Naive thymus-derived CD4-positive, alpha-beta T cell (primary cell): Measurements from ENCODE around the gene TRIM45. TPM values are rescaled to one million over a fixed set of nuclear protein-coding genes. Genes with fewer than 3 reads are reported as not detected.
A peak's percentile ranks its signal among the peaks of the same experiment; 100 is the strongest.

Experiments
- ATAC-seq: fragments of 150-1000 bp; cut with Tn5 transposase; 2 replicates; pipeline ENCODE4 v1.10.0; 2021; ENCODE audit warnings: mild to moderate bottlenecking, moderate library complexity
- CTCF ChIA-PET: fragments of 350-600 bp; sonication (Branson Sonifier 250); formaldehyde crosslinking; loops from one replicate; lab custom pipeline; 2021; ENCODE audit warnings: antibody characterized with exemption; lab: Charles Lee
- POLR2A ChIA-PET: fragments of 350-600 bp; sonication (Branson Sonifier 250); formaldehyde crosslinking; loops from one replicate; lab custom pipeline; 2021; ENCODE audit warnings: antibody characterized with exemption, inconsistent platforms; lab: Charles Lee
- DNase-seq, 9 donors: peaks; one replicate each; pipeline versions ENCODE4 v3.0.0 to v3.0.0-alpha.2; 2020 to 2022; ENCODE audit warnings: mixed read lengths in 1 of 9
- H3K27ac ChIP-seq: one replicate; pipeline ENCODE4 v1.7.0; 2013; ENCODE audit warnings: mild to moderate bottlenecking, low read depth, low read length, moderate library complexity
- H3K27me3 ChIP-seq, 2 donors: one replicate each; pipeline ENCODE4 v1.7.0; 2013; ENCODE audit warnings: low read length in 2 of 2, mild to moderate bottlenecking in 2 of 2, moderate library complexity in 2 of 2; ENCODE audit not compliant: control insufficient read depth in 2 of 2, insufficient read depth in 2 of 2
- H3K36me3 ChIP-seq, 3 experiments: 1 replicate in 2 of 3; 2 replicates in 1 of 3; pipeline ENCODE4 v1.7.0; 2013; ENCODE audit warnings: low read length in 3 of 3, mild to moderate bottlenecking in 3 of 3, moderate library complexity in 1 of 3; ENCODE audit not compliant: insufficient read depth in 3 of 3, control insufficient read depth in 2 of 3
- H3K4me1 ChIP-seq, 2 donors: one replicate each; pipeline ENCODE4 v1.7.0; 2013; ENCODE audit warnings: low read length in 2 of 2, mild to moderate bottlenecking in 2 of 2, moderate library complexity in 1 of 2; ENCODE audit not compliant: control insufficient read depth in 2 of 2, insufficient read depth in 2 of 2
- H3K4me3 ChIP-seq: 2 replicates; pipeline ENCODE4 v1.7.0; 2013; ENCODE audit warnings: mild to moderate bottlenecking, low read length
- H3K9me3 ChIP-seq, 3 experiments: 1 replicate in 2 of 3; 2 replicates in 1 of 3; pipeline ENCODE4 v1.7.0; 2013; ENCODE audit warnings: low read length in 3 of 3; ENCODE audit not compliant: control insufficient read depth in 2 of 3
- H3K27ac Mint-ChIP-seq, 9 donors: one replicate each; pipeline ENCODE4 v1.8.0; 2020 to 2022; ENCODE audit warnings: mixed read lengths in 9 of 9, mild to moderate bottlenecking in 8 of 9, moderate library complexity in 5 of 9, inconsistent platforms in 2 of 9
- H3K27me3 Mint-ChIP-seq, 5 donors: one replicate each; pipeline ENCODE4 v1.8.0; 2021 to 2022; ENCODE audit warnings: mixed read lengths in 5 of 5, mild to moderate bottlenecking in 1 of 5
- H3K36me3 Mint-ChIP-seq, 5 donors: one replicate each; pipeline ENCODE4 v1.8.0; 2020 to 2022; ENCODE audit warnings: mixed read lengths in 5 of 5, mild to moderate bottlenecking in 3 of 5, inconsistent platforms in 1 of 5
- H3K4me1 Mint-ChIP-seq, 7 donors: one replicate each; pipeline ENCODE4 v1.8.0; 2020 to 2022; ENCODE audit warnings: mixed read lengths in 7 of 7, mild to moderate bottlenecking in 3 of 7, inconsistent platforms in 1 of 7
- H3K4me3 Mint-ChIP-seq, 10 donors: one replicate each; pipeline ENCODE4 v1.8.0; 2020 to 2022; ENCODE audit warnings: mild to moderate bottlenecking in 10 of 10, mixed read lengths in 10 of 10, moderate library complexity in 6 of 10, inconsistent platforms in 2 of 10
- H3K9me3 Mint-ChIP-seq, 11 donors: one replicate each; pipeline ENCODE4 v1.8.0; 2020 to 2022; ENCODE audit warnings: mixed read lengths in 11 of 11, mild to moderate bottlenecking in 4 of 11, inconsistent platforms in 1 of 11, moderate library complexity in 1 of 11
- intact Hi-C, 2 donors: fragments of 100-400 bp; cut with micrococcal nuclease; formaldehyde crosslinking; loops; one replicate each; pipeline ENCODE4 v1.15.1; 2023
- polyA plus RNA-seq, 2 donors: library from polyadenylated mRNA; unstranded; fragments of 300-500 nt; fragmentation: Illumina TruSeq; gene quantifications; one replicate each; pipeline ENCODE4 v1.2.3, GENCODE V29; 2021
- total RNA-seq, 6 experiments: library from RNA in 5 of 6; stranded (reverse) in 5 of 6; gene quantifications; 1 replicate in 5 of 6; 2 replicates in 1 of 6; pipeline ENCODE4 v1.2.3 and lab custom pipeline; 2021 to 2026

Gene TRIM45
- total and polyA plus RNA-seq, 7 experiments from 2014 or later, result 0.24 to 0.94 (median 0.38) TPM; not detected in 3

DNA sequence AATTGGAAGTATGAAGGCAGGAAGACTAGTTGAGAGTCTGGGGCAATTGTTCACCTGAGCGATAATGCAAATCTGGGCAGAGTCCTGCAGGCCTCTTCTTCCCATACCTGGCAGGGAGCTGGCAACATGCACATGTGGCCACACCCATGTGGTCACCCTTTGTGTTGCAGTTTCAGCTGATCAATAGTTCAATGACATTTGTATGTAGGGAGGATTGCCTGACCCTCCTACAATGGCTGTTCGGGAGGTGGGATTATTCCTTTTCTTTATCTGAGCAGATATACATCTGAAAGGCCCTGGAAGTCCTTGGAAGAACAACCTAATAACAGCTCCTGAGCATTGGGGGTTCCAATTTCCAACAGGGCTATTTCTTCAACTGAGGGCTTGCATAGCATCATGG lies 15.2 kb upstream of the TRIM45 start:
- Mint-ChIP-seq H3K27me3 (peaks cover 5 to 30% (median 23%) of the 10 kb centered on the region in 5 donors), H3K9me3 (no peaks in the 10 kb centered on the region), H3K4me3 (no peak overlapping the region), H3K4me1 (peaks cover 0 to 3% (median 0%) of the 10 kb centered on the region in 7 donors), H3K27ac (no peak overlapping the region), H3K36me3 (no peaks in the 10 kb centered on the region)
- no peak overlapping the region for H3K4me3 ChIP-seq
- no peaks in the 10 kb centered on the region for H3K9me3 ChIP-seq
- H3K36me3 ChIP-seq, result no peaks in the 10 kb centered on the region
- H3K27me3 ChIP-seq, result no peaks in the 10 kb centered on the region
- ChIA-PET CTCF (no interaction called here), POLR2A (no interaction called here)
- DNase-seq, result no peak
- H3K27ac ChIP-seq, result no peak overlapping the region
- intact Hi-C loops, result loop anchor here in 1 of 2 donors (2.0 kb wide), 1 partner anchor 20 kb away; no protein-coding TSS in a partner anchor
- no peak for ATAC-seq
- H3K4me1 ChIP-seq, result no peaks in the 10 kb centered on the region

DNA sequence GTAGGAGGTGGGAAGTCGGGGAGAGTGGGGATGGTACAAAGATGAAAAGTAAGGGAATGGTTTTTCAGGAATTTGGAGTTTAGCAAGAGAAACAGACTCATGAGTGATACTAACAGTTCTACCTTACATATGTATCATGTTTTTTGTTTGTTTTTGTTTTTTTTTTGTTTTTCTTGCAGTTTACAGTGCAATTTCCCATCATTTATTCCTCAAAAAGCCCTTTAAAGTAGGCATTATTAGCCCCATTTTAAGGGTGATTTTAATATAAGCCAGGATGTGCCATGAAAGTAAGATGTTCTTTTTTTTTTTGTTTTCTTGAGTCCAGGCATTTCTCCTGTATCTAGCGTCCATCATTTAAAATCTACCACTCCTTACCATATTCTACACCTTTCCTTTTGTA lies 13.8 kb upstream of the TRIM45 start:
- Mint-ChIP-seq H3K9me3 (no peaks in the 10 kb centered on the region), H3K4me3 (no peak overlapping the region), H3K27me3 (peaks cover 5 to 28% (median 23%) of the 10 kb centered on the region in 5 donors), H3K27ac (no peak overlapping the region), H3K4me1 (peaks cover 0 to 3% (median 0%) of the 10 kb centered on the region in 7 donors), H3K36me3 (no peaks in the 10 kb centered on the region)
- ChIA-PET CTCF (no interaction called here), POLR2A (no interaction called here)
- Histone ChIP-seq H3K4me1 (no peaks in the 10 kb centered on the region), H3K36me3 (no peaks in the 10 kb centered on the region), H3K27me3 (no peaks in the 10 kb centered on the region), H3K4me3 (no peak overlapping the region), H3K9me3 (no peaks in the 10 kb centered on the region), H3K27ac (no peak overlapping the region)
- intact Hi-C loops, result no loop called here
- ATAC-seq (no peak), DNase-seq (no peak)

DNA sequence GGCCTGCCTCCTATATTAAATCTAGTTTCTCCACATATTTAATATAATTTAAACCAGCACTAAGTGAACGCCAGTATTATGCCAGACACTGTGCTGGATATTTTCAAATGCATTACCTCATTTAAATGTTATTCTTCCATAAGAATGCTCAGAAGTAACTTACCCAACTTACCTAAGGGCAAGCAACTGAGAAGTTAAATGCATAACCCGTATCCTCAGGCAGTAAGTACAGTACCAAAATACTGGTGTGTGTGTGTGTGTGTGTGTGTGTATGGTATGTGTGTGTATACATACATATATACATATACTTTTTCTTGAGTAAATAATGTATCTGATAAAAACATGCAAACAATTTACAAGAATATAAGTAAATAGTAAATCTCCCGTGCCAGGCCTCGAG lies 9.0 kb upstream of the TRIM45 start:
- Histone ChIP-seq H3K27ac (no peak overlapping the region), H3K36me3 (no peaks in the 10 kb centered on the region), H3K27me3 (no peaks in the 10 kb centered on the region), H3K9me3 (no peaks in the 10 kb centered on the region), H3K4me1 (no peaks in the 10 kb centered on the region), H3K4me3 (no peak overlapping the region)
- H3K4me1 Mint-ChIP-seq, result peaks cover 0 to 5% (median 5%) of the 10 kb centered on the region in 7 donors
- ATAC-seq (no peak), DNase-seq (no peak)
- H3K4me3 Mint-ChIP-seq, result no peak overlapping the region
- no peaks in the 10 kb centered on the region for H3K9me3 Mint-ChIP-seq
- H3K27me3 Mint-ChIP-seq, result peaks cover 12 to 38% (median 24%) of the 10 kb centered on the region in 5 donors
- H3K36me3 Mint-ChIP-seq, result no peaks in the 10 kb centered on the region
- no peak overlapping the region for H3K27ac Mint-ChIP-seq
- CTCF ChIA-PET, result no interaction called here
- POLR2A ChIA-PET, result no interaction called here
- intact Hi-C loops, result no loop called here

GRCh38 chr1:117128323-117129079 lies 7.0 kb upstream of the TRIM45 start:
- CTCF ChIA-PET, result interaction anchor here (0.5 to 1.8 kb wide), 19 partner anchors 9 to 1153 kb away, joined by 3 to 11 read pairs (median 3); partner anchors contain the start of gene TTF2
- H3K4me1 Mint-ChIP-seq, result peaks cover 0 to 5% (median 5%) of the 10 kb centered on the region in 7 donors
- peak; percentile 61 for ATAC-seq
- Histone ChIP-seq H3K27ac (no peak overlapping the region), H3K4me1 (no peaks in the 10 kb centered on the region), H3K9me3 (no peaks in the 10 kb centered on the region), H3K36me3 (no peaks in the 10 kb centered on the region), H3K27me3 (no peaks in the 10 kb centered on the region), H3K4me3 (no peak overlapping the region)
- no peak overlapping the region for H3K27ac Mint-ChIP-seq
- POLR2A ChIA-PET, result interaction anchor here (0.6 to 1.1 kb wide), 3 partner anchors 9 to 834 kb away, joined by 3 to 4 read pairs (median 3); no protein-coding TSS in a partner anchor
- peak in 5 of 9 donors; percentile 24 to 42 (median 31) for DNase-seq
- H3K9me3 Mint-ChIP-seq, result no peaks in the 10 kb centered on the region
- peaks cover 5 to 30% (median 12%) of the 10 kb centered on the region in 5 donors for H3K27me3 Mint-ChIP-seq
- H3K36me3 Mint-ChIP-seq, result no peaks in the 10 kb centered on the region
- intact Hi-C loops, result loop anchor here (1.0 to 10.0 kb wide), 10 partner anchors 60 to 989 kb away; no protein-coding TSS in a partner anchor
- no peak overlapping the region for H3K4me3 Mint-ChIP-seq

DNA sequence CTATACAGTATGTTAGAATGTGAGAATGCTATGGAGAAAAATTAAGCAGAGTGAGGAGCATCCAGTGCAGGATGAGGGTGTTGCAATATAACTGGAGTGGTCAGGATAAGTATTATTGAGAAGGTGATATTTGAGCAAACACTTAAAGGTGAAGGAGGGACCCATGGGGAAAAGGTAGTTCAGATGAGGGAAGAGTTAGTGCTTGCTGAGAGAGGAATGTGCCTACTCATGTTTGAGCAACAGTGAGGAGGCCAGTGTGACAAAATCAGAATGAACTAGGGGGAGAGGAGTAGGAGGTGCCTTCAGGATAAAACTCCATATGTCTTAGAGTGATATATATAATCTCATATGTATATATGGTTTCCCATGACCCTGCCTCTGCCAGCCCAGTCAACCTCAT lies 6.2 kb upstream of the TRIM45 start:
- POLR2A ChIA-PET, result no interaction called here
- no peak overlapping the region for H3K4me3 Mint-ChIP-seq
- no peak for DNase-seq
- no peaks in the 10 kb centered on the region for H3K36me3 ChIP-seq
- H3K4me1 Mint-ChIP-seq, result peaks cover 0 to 11% (median 5%) of the 10 kb centered on the region in 7 donors
- H3K4me1 ChIP-seq, result no peaks in the 10 kb centered on the region
- H3K27ac ChIP-seq, result no peak overlapping the region
- H3K9me3 ChIP-seq, result no peaks in the 10 kb centered on the region
- CTCF ChIA-PET, result interaction anchor here (0.7 to 1.6 kb wide), 5 partner anchors 33 to 390 kb away, joined by 3 to 8 read pairs (median 3); no protein-coding TSS in a partner anchor
- no peaks in the 10 kb centered on the region for H3K9me3 Mint-ChIP-seq
- H3K4me3 ChIP-seq, result no peak overlapping the region
- H3K27me3 ChIP-seq, result no peaks in the 10 kb centered on the region
- H3K36me3 Mint-ChIP-seq, result no peaks in the 10 kb centered on the region
- intact Hi-C loops, result loop anchor here (1.0 to 10.0 kb wide), 10 partner anchors 59 to 988 kb away; no protein-coding TSS in a partner anchor
- H3K27ac Mint-ChIP-seq, result no peak overlapping the region
- no peak for ATAC-seq
- peaks cover 5 to 31% (median 9%) of the 10 kb centered on the region in 5 donors for H3K27me3 Mint-ChIP-seq

DNA sequence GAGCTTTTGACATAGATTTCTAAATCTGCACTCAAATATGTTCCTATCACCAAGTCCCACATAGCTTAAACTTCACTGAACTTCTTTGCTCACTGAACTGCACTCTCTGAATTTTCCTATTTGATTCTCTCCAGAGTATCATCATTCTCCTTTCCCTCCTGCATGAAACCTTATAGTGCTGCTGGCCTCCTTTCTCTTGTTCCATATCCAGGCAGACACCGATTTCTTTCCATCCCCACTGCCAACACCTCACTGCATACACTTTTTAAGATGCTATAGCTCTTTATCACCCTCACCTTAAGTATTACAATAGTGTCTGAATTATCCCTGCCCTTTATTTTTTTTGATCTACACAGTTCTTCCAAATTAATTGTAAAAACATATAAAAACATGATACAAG lies 3.1 kb upstream of the TRIM45 start:
- ChIA-PET POLR2A (no interaction called here), CTCF (interaction anchor here (0.6 to 1.4 kb wide), 3 partner anchors 10 to 397 kb away, joined by 3 read pairs; no protein-coding TSS in a partner anchor)
- ATAC-seq (no peak), DNase-seq (no peak)
- H3K27ac ChIP-seq, result no peak overlapping the region
- Mint-ChIP-seq H3K4me3 (no peak overlapping the region), H3K36me3 (no peaks in the 10 kb centered on the region), H3K4me1 (peaks cover 0 to 13% (median 9%) of the 10 kb centered on the region in 7 donors), H3K27me3 (peaks cover 5 to 34% (median 9%) of the 10 kb centered on the region in 5 donors), H3K9me3 (no peaks in the 10 kb centered on the region), H3K27ac (no peak overlapping the region)
- H3K27me3 ChIP-seq, result no peaks in the 10 kb centered on the region
- peaks cover 0 to 5% (median 0%) of the 10 kb centered on the region in 3 experiments for H3K36me3 ChIP-seq
- no peaks in the 10 kb centered on the region for H3K9me3 ChIP-seq
- H3K4me3 ChIP-seq, result no peak overlapping the region
- intact Hi-C loops, result loop anchor here (5.0 to 10.0 kb wide), 6 partner anchors 140 to 773 kb away; partner anchors contain the start of gene TENT5C (in 1 of the 2)
- peaks cover 0 to 4% of the 10 kb centered on the region in 2 donors for H3K4me1 ChIP-seq
